Caki2 (cell line): ENCODE data around the gene BET1L. TPM values are rescaled to one million over a fixed set of nuclear protein-coding genes. Genes with fewer than 3 reads are reported as not detected.
"Not testable (repeated sequence)": the region's sequence is repeated elsewhere in the genome, so short reads cannot be mapped to it uniquely, and the experiment has no call there.

ENCODE experiments used
- DNase-seq: peaks from one replicate; pipeline ENCODE4 v3.0.0-alpha.2; 2015; ENCODE audit warnings: low read depth
- in situ Hi-C: cut with HindIII; loops from 2 replicates; pipeline ENCODE4 v1.10.0; 2016; ENCODE audit warnings: low sequenced_read_pairs, low pct_unique_long_range_greater_than_20kb, mixed read lengths
- total RNA-seq: library from RNA; depleted of rRNA; stranded (reverse); fragments of >200 nt; shearing (Covaris generic); gene quantifications from 2 replicates; pipeline ENCODE4 v1.2.3, GENCODE V29; 2014; ENCODE audit warnings: low replicate concordance

BET1L gene
- total RNA-seq, 1 experiment from 2014 or later, result 23.3 TPM

- in situ Hi-C loops, result no loop called here
- DNase-seq, result no peak
Measured at GRCh38 chr11:203056-203944, 3.9 kb downstream of the BET1L start.

- in situ Hi-C loops, result no loop called here
- DNase-seq, result no peak
Measured at GRCh38 chr11:202490-202889, 4.7 kb downstream of the BET1L start.

GRCh38 chr11:201966-202365, 5.2 kb downstream of the BET1L start:
- in situ Hi-C loops, result no loop called here

GRCh38 chr11:200224-201003, 6.8 kb downstream of the BET1L start:
- in situ Hi-C loops, result no loop called here
- no peak for DNase-seq

More at GRCh38 chr11:201966-202365, 5.2 kb downstream of the BET1L start:
- no peak for DNase-seq

- in situ Hi-C loops, result no loop called here
- DNase-seq, result no peak
Measured at GRCh38 chr11:199782-200181, 7.4 kb downstream of the BET1L start.

GRCh38 chr11:199004-199581, 8.1 kb downstream of the BET1L start:
- DNase-seq, result no peak
- in situ Hi-C loops, result no loop called here

GRCh38 chr11:198236-198806, 8.9 kb downstream of the BET1L start:
- in situ Hi-C loops, result no loop called here
- no peak for DNase-seq

GRCh38 chr11:197741-198235, 9.4 kb downstream of the BET1L start:
- in situ Hi-C loops, result no loop called here
- DNase-seq, result no peak

GRCh38 chr11:196786-197731, 10.1 kb downstream of the BET1L start:
- no peak for DNase-seq
- in situ Hi-C loops, result no loop called here

GRCh38 chr11:193481-193880, 13.7 kb downstream of the BET1L start:
- DNase-seq, in situ Hi-C loops: not testable (repeated sequence)

GRCh38 chr11:192674-193128, 14.5 kb downstream of the BET1L start, which contains the start of gene SCGB1C1:
TSS of gene SCGB1C1 (plus strand) at chr11:193078. CDS start at chr11:193100, 22 bp downstream.
- DNase-seq, in situ Hi-C loops: not testable (repeated sequence)

- in situ Hi-C loops, DNase-seq: not testable (repeated sequence)
Measured at GRCh38 chr11:191490-192478, 15.4 kb downstream of the BET1L start.

GRCh38 chr11:190546-190945, 16.7 kb downstream of the BET1L start:
- DNase-seq, in situ Hi-C loops: not testable (repeated sequence)

- DNase-seq, in situ Hi-C loops: not testable (repeated sequence)
Measured at GRCh38 chr11:189843-190311, 17.3 kb downstream of the BET1L start.

- in situ Hi-C loops, DNase-seq: not testable (repeated sequence)
Measured at GRCh38 chr11:189200-189783, 17.9 kb downstream of the BET1L start.

- DNase-seq, in situ Hi-C loops: not testable (repeated sequence)
Measured at GRCh38 chr11:180242-180641, 27.0 kb downstream of the BET1L start.
